WTC11 (cell line): ENCODE data around the gene RMDN3. TPM values are rescaled to one million over a fixed set of nuclear protein-coding genes. Genes with fewer than 3 reads are reported as not detected.

Experiments used
- ATAC-seq: fragments of 200-7000 bp; cut with Tn5 transposase; 2 replicates; pipeline ENCODE4 v1.10.0; 2021; ENCODE audit warnings: mild to moderate bottlenecking, moderate library complexity
- CTCF ChIA-PET: fragments of 300-600 bp; sonication (Branson Sonifier 250); formaldehyde crosslinking; loops from one replicate; lab custom pipeline; 2021; ENCODE audit warnings: antibody characterized with exemption; lab: Charles Lee
- POLR2A ChIA-PET: fragments of 350-600 bp; sonication (Branson Sonifier 250); formaldehyde crosslinking; loops from one replicate; lab custom pipeline; 2021; ENCODE audit warnings: antibody characterized with exemption; lab: Charles Lee
- DNase-seq: peaks from one replicate; pipeline ENCODE4 v3.0.0; 2021; ENCODE audit warnings: low spot score
- H3K27ac Mint-ChIP-seq: 2 replicates; pipeline ENCODE4 v1.8.0; 2021; ENCODE audit warnings: mixed read lengths
- H3K27me3 Mint-ChIP-seq: 2 replicates; pipeline ENCODE4 v1.8.0; 2021; ENCODE audit warnings: low read depth, mild to moderate bottlenecking, moderate library complexity, mixed read lengths
- H3K36me3 Mint-ChIP-seq: 2 replicates; pipeline ENCODE4 v1.8.0; 2021; ENCODE audit warnings: mixed read lengths
- H3K4me1 Mint-ChIP-seq: 2 replicates; pipeline ENCODE4 v1.8.0; 2022; ENCODE audit warnings: mixed read lengths
- H3K4me3 Mint-ChIP-seq: 2 replicates; pipeline ENCODE4 v1.8.0; 2021; ENCODE audit warnings: mild to moderate bottlenecking, moderate library complexity, mixed read lengths
- H3K9me3 Mint-ChIP-seq: 2 replicates; pipeline ENCODE4 v1.8.0; 2021; ENCODE audit warnings: mixed read lengths
- ELF4 ChIP-seq: sonication (generic); formaldehyde crosslinking; IDR thresholded peaks from 2 replicates; pipeline ENCODE4 v1.8.1; 2022; ENCODE audit warnings: low read depth, mild to moderate bottlenecking, moderate library complexity, missing genetic modification reagents
- FOXP1 ChIP-seq: sonication (generic); formaldehyde crosslinking; IDR thresholded peaks from 2 replicates; pipeline ENCODE4 v1.8.0; 2022; ENCODE audit warnings: missing genetic modification reagents, mild to moderate bottlenecking, moderate library complexity, borderline replicate concordance
- GRHL2 ChIP-seq: fragments of 250-450 bp; sonication (Bioruptor Pico); IDR thresholded peaks from 2 replicates; pipeline ENCODE4 v1.8.0; 2022; ENCODE audit warnings: mild to moderate bottlenecking, moderate library complexity; ENCODE audit not compliant: insufficient replicate concordance, severe bottlenecking
- GTF2I ChIP-seq: fragments of 250-450 bp; sonication (Bioruptor Pico); conservative IDR thresholded peaks from 2 replicates; pipeline ENCODE4 v1.4.0; 2021; ENCODE audit warnings: mild to moderate bottlenecking
- IRF2 ChIP-seq: sonication (generic); formaldehyde crosslinking; IDR thresholded peaks from 2 replicates; pipeline ENCODE4 v1.8.0; 2022; ENCODE audit warnings: low read depth, missing genetic modification reagents, borderline replicate concordance
- MXD4 ChIP-seq: fragments of 250-450 bp; sonication (Bioruptor Pico); IDR thresholded peaks from 2 replicates; pipeline ENCODE4 v1.8.0; 2021; ENCODE audit warnings: mild to moderate bottlenecking, moderate library complexity, borderline replicate concordance
- NFATC4 ChIP-seq: fragments of 250-450 bp; sonication (Bioruptor Pico); IDR thresholded peaks from 2 replicates; pipeline ENCODE4 v1.9.0; 2021; ENCODE audit warnings: mild to moderate bottlenecking
- NFYB ChIP-seq: sonication (generic); formaldehyde crosslinking; conservative IDR thresholded peaks from 2 replicates; pipeline ENCODE4 v1.8.0; 2022; ENCODE audit warnings: low read depth, missing genetic modification reagents
- NR1H2 ChIP-seq: sonication (generic); formaldehyde crosslinking; IDR thresholded peaks from 2 replicates; pipeline ENCODE4 v1.9.0; 2021; ENCODE audit warnings: mild to moderate bottlenecking, moderate library complexity, missing genetic modification reagents
- NR3C1 ChIP-seq: sonication (generic); formaldehyde crosslinking; conservative IDR thresholded peaks from 2 replicates; pipeline ENCODE4 v1.8.1; 2023; ENCODE audit warnings: low read depth, mild to moderate bottlenecking, missing genetic modification reagents
- PRRX2 ChIP-seq: fragments of 250-450 bp; sonication (Bioruptor Pico); IDR thresholded peaks from 2 replicates; pipeline ENCODE4 v1.8.0; 2021; ENCODE audit warnings: mild to moderate bottlenecking
- SMAD3 ChIP-seq: sonication (generic); formaldehyde crosslinking; IDR thresholded peaks from 2 replicates; pipeline ENCODE4 v1.8.0; 2022; ENCODE audit warnings: missing genetic modification reagents, mild to moderate bottlenecking, borderline replicate concordance
- ZNF121 ChIP-seq: sonication (generic); formaldehyde crosslinking; IDR thresholded peaks from 2 replicates; pipeline ENCODE4 v1.8.0; 2023; ENCODE audit warnings: missing genetic modification reagents
- ZNF232 ChIP-seq: sonication (generic); formaldehyde crosslinking; IDR thresholded peaks from 2 replicates; pipeline ENCODE4 v1.8.0; 2022; ENCODE audit warnings: mild to moderate bottlenecking, missing genetic modification reagents
- ZNF671 ChIP-seq: fragments of 250-450 bp; sonication (Bioruptor Pico); IDR thresholded peaks from 2 replicates; pipeline ENCODE4 v1.8.0; 2021; ENCODE audit warnings: mild to moderate bottlenecking
- total RNA-seq: library from RNA; stranded (reverse); gene quantifications from 3 replicates; pipeline ENCODE4 v1.2.3, GENCODE V29; 2021
- TF ChIP-seq, protein P1 (sequence below): sonication (generic); formaldehyde crosslinking; IDR thresholded peaks from 2 replicates; pipeline ENCODE4 v1.8.1; 2023; ENCODE audit warnings: mild to moderate bottlenecking, missing genetic modification reagents, borderline replicate concordance
- TF ChIP-seq, protein P2 (sequence below): sonication (generic); formaldehyde crosslinking; IDR thresholded peaks from 2 replicates; pipeline ENCODE4 v1.8.0; 2022; ENCODE audit warnings: mild to moderate bottlenecking, missing genetic modification reagents
- TF ChIP-seq, protein P3 (sequence below): sonication (generic); formaldehyde crosslinking; IDR thresholded peaks from 2 replicates; pipeline ENCODE4 v1.8.0; 2022; ENCODE audit warnings: mild to moderate bottlenecking, missing genetic modification reagents
- TF ChIP-seq, protein P4 (sequence below): sonication (generic); formaldehyde crosslinking; IDR thresholded peaks from 2 replicates; pipeline ENCODE4 v1.8.1; 2022; ENCODE audit warnings: missing genetic modification reagents, borderline replicate concordance
- TF ChIP-seq, protein P5 (sequence below): sonication (generic); formaldehyde crosslinking; IDR thresholded peaks from 2 replicates; pipeline ENCODE4 v1.8.1; 2022; ENCODE audit warnings: mild to moderate bottlenecking, missing genetic modification reagents, moderate library complexity, borderline replicate concordance
- TF ChIP-seq, protein P6 (sequence below): fragments of 250-450 bp; sonication (Bioruptor Pico); IDR thresholded peaks from 2 replicates; pipeline ENCODE4 v2.1.2; 2022; ENCODE audit warnings: mild to moderate bottlenecking, moderate library complexity

The RMDN3 gene
- total RNA-seq, 1 experiment from 2014 or later: 22.8 TPM

DNA sequence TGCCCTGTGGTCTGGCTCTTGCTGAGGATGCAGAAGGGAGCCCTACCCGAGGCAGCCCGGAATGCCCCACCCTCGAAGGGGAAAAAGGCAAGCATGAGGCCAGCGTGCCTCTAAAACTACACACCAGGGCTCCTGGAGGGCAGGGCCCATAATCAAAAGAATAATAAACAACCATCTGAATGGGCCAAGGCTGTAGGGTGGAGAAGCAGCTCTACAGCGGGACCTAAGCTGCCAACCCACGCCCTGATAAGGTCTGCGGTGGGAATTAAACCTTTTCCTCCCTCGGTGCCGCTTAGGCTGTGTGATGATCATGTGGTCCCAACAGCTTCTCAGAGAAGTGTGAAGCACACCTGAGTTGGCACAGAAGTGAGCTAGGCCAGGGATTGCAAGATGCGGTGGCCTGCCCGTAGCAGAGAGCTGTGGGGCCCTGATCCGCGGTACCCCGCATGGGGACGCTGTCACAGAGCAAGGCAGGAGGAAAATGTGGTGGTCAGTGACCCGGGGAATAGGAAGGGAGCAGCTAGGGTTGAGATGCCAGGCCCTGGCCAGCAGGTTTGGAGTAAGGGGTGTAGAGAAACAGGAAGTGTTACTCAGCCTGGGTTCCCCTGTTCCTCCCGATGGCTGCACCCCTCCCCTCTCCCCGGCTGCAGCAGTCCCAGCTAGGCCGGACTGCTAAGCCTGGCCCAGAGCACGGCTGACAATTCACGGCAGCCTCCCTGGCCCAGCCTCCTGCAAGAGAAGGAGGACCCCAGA, 13.6 kb upstream of the RMDN3 start (continued):
- TF ChIP-seq, protein P1, sequence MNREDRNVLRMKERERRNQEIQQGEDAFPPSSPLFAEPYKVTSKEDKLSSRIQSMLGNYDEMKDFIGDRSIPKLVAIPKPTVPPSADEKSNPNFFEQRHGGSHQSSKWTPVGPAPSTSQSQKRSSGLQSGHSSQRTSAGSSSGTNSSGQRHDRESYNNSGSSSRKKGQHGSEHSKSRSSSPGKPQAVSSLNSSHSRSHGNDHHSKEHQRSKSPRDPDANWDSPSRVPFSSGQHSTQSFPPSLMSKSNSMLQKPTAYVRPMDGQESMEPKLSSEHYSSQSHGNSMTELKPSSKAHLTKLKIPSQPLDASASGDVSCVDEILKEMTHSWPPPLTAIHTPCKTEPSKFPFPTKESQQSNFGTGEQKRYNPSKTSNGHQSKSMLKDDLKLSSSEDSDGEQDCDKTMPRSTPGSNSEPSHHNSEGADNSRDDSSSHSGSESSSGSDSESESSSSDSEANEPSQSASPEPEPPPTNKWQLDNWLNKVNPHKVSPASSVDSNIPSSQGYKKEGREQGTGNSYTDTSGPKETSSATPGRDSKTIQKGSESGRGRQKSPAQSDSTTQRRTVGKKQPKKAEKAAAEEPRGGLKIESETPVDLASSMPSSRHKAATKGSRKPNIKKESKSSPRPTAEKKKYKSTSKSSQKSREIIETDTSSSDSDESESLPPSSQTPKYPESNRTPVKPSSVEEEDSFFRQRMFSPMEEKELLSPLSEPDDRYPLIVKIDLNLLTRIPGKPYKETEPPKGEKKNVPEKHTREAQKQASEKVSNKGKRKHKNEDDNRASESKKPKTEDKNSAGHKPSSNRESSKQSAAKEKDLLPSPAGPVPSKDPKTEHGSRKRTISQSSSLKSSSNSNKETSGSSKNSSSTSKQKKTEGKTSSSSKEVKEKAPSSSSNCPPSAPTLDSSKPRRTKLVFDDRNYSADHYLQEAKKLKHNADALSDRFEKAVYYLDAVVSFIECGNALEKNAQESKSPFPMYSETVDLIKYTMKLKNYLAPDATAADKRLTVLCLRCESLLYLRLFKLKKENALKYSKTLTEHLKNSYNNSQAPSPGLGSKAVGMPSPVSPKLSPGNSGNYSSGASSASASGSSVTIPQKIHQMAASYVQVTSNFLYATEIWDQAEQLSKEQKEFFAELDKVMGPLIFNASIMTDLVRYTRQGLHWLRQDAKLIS (CRISPR knock-in tag): no peak
- no peak for TF ChIP-seq ZNF121 (CRISPR knock-in tag)
- TF ChIP-seq ZNF671: no peak
- TF ChIP-seq MXD4 (CRISPR knock-in tag): no peak
- no peak for TF ChIP-seq IRF2 (CRISPR knock-in tag)
- TF ChIP-seq, protein P2, sequence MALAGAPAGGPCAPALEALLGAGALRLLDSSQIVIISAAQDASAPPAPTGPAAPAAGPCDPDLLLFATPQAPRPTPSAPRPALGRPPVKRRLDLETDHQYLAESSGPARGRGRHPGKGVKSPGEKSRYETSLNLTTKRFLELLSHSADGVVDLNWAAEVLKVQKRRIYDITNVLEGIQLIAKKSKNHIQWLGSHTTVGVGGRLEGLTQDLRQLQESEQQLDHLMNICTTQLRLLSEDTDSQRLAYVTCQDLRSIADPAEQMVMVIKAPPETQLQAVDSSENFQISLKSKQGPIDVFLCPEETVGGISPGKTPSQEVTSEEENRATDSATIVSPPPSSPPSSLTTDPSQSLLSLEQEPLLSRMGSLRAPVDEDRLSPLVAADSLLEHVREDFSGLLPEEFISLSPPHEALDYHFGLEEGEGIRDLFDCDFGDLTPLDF: no peak
- TF ChIP-seq ELF4: no peak

DNA sequence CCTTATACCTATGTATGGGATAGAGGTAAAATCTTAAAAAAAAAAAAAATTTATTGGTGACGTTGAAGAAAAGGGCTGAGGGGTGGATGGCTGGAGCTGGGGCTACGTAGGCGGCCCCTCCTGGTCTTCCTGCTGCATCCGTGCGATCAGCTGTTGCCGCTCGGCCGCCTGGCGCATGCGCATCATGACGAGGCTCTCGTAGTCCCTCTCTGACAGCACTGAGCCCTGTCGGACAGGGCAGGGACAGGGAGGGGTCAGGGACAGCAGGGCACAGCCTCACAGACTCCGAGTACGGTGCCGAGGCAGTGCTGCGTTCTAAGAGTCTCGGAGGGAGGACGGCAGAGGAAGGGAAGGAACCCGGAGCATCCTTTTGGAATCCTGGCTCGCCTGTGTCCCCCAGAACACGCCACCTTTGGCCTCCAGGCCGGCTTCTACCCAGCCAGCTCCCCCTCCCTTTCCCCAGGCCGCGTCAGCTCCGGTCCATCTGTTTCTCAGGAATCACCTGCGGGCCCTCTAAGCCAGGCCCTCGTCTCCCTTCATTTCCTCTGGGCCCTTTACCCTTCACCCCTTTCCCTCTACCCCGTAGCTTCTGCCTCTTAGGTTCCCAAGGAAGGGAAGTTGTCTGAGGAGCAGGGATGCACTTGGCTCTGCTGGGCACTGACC, 12.9 kb upstream of the RMDN3 start:
- DNase-seq: no peak
- CTCF ChIA-PET: interaction anchor here (0.5 to 7.8 kb wide), 9 partner anchors 15 to 163 kb away, joined by 3 to 60 read pairs (median 4); partner anchors contain the start of gene VPS18

More for the DNA sequence above, 12.9 kb upstream of the RMDN3 start:
- ATAC-seq: no peak
- H3K27me3 Mint-ChIP-seq: peaks cover 4% of the 10 kb centered on the region
- H3K9me3 Mint-ChIP-seq: no peaks in the 10 kb centered on the region
- H3K27ac Mint-ChIP-seq: no peak overlapping the region
- no peaks in the 10 kb centered on the region; the same call in 1 of the 2 replicates for H3K36me3 Mint-ChIP-seq
- POLR2A ChIA-PET: interaction anchor here (0.5 to 1.2 kb wide), 2 partner anchors 9 to 20 kb away, joined by 3 to 4 read pairs; no protein-coding TSS in a partner anchor
- TF ChIP-seq, protein P3, sequence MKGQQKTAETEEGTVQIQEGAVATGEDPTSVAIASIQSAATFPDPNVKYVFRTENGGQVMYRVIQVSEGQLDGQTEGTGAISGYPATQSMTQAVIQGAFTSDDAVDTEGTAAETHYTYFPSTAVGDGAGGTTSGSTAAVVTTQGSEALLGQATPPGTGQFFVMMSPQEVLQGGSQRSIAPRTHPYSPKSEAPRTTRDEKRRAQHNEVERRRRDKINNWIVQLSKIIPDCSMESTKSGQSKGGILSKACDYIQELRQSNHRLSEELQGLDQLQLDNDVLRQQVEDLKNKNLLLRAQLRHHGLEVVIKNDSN (CRISPR knock-in tag): no peak
- TF ChIP-seq SMAD3 (no peak), ZNF232 (CRISPR knock-in tag) (no peak), NFYB (CRISPR knock-in tag) (no peak), FOXP1 (CRISPR knock-in tag) (no peak), PRRX2 (CRISPR knock-in tag) (no peak), NR1H2 (CRISPR knock-in tag) (no peak), GRHL2 (CRISPR knock-in tag) (no peak), GTF2I (CRISPR knock-in tag) (no peak), NR3C1 (CRISPR knock-in tag) (no peak), NFATC4 (CRISPR knock-in tag) (no peak)
- TF ChIP-seq, protein P4, sequence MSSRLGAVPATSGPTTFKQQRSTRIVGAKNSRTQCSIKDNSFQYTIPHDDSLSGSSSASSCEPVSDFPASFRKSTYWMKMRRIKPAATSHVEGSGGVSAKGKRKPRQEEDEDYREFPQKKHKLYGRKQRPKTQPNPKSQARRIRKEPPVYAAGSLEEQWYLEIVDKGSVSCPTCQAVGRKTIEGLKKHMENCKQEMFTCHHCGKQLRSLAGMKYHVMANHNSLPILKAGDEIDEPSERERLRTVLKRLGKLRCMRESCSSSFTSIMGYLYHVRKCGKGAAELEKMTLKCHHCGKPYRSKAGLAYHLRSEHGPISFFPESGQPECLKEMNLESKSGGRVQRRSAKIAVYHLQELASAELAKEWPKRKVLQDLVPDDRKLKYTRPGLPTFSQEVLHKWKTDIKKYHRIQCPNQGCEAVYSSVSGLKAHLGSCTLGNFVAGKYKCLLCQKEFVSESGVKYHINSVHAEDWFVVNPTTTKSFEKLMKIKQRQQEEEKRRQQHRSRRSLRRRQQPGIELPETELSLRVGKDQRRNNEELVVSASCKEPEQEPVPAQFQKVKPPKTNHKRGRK: no peak
- TF ChIP-seq, protein P5, sequence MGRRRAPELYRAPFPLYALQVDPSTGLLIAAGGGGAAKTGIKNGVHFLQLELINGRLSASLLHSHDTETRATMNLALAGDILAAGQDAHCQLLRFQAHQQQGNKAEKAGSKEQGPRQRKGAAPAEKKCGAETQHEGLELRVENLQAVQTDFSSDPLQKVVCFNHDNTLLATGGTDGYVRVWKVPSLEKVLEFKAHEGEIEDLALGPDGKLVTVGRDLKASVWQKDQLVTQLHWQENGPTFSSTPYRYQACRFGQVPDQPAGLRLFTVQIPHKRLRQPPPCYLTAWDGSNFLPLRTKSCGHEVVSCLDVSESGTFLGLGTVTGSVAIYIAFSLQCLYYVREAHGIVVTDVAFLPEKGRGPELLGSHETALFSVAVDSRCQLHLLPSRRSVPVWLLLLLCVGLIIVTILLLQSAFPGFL: no peak
- TF ChIP-seq, protein P6, sequence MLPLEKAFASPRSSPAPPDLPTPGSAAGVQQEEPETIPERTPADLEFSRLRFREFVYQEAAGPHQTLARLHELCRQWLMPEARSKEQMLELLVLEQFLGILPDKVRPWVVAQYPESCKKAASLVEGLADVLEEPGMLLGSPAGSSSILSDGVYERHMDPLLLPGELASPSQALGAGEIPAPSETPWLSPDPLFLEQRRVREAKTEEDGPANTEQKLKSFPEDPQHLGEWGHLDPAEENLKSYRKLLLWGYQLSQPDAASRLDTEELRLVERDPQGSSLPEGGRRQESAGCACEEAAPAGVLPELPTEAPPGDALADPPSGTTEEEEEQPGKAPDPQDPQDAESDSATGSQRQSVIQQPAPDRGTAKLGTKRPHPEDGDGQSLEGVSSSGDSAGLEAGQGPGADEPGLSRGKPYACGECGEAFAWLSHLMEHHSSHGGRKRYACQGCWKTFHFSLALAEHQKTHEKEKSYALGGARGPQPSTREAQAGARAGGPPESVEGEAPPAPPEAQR (CRISPR knock-in tag): no peak
- TF ChIP-seq, protein P2: no peak
- H3K4me1 Mint-ChIP-seq: peaks cover 31% of the 10 kb centered on the region
- H3K4me3 Mint-ChIP-seq: no peak overlapping the region
